Fibroblast of gingiva (primary cell): ENCODE measurements around the gene RSRC1.
"Not testable (repeated sequence)": the region's sequence is repeated elsewhere in the genome, so short reads cannot be mapped to it uniquely, and the experiment has no call there.

Experiments used
- DNase-seq: peaks from one replicate; pipeline ENCODE4 v3.0.0-alpha.2; 2011; ENCODE audit warnings: low read depth

The RSRC1 gene

GRCh38 chr3:158329696-158330441 lies 220.0 kb downstream of the RSRC1 start:
- not testable (repeated sequence) for DNase-seq

- DNase-seq = no peak
These were observed 221.0 kb downstream of the RSRC1 start for GRCh38 chr3:158330870-158331269.

GRCh38 chr3:158333736-158334135 lies 223.8 kb downstream of the RSRC1 start:
- DNase-seq = no peak

GRCh38 chr3:158337110-158337509 lies 227.2 kb downstream of the RSRC1 start:
- DNase-seq = no peak

- no peak for DNase-seq
These were observed 229.7 kb downstream of the RSRC1 start for GRCh38 chr3:158339638-158340037.

GRCh38 chr3:158340951-158341350 lies 231.1 kb downstream of the RSRC1 start:
- DNase-seq = not testable (repeated sequence)

- DNase-seq = peak; percentile 38
These were observed 238.1 kb downstream of the RSRC1 start for GRCh38 chr3:158347966-158348365.

GRCh38 chr3:158350971-158351370 lies 241.1 kb downstream of the RSRC1 start:
- DNase-seq = no peak

GRCh38 chr3:158352551-158352950 lies 242.7 kb downstream of the RSRC1 start:
- DNase-seq = peak; percentile 59

- DNase-seq = no peak
These were observed 244.8 kb downstream of the RSRC1 start for GRCh38 chr3:158354713-158355112.

- no peak for DNase-seq
These were observed 246.0 kb downstream of the RSRC1 start for GRCh38 chr3:158355623-158356588.

- DNase-seq = no peak
These were observed 249.4 kb downstream of the RSRC1 start for GRCh38 chr3:158359339-158359738.

GRCh38 chr3:158360756-158361448 lies 251.0 kb downstream of the RSRC1 start:
- no peak for DNase-seq

- DNase-seq = no peak
These were observed 258.4 kb downstream of the RSRC1 start for GRCh38 chr3:158368271-158368670.

- no peak for DNase-seq
These were observed 259.4 kb downstream of the RSRC1 start for GRCh38 chr3:158369279-158369678.

- DNase-seq = no peak
These were observed 269.6 kb downstream of the RSRC1 start for GRCh38 chr3:158379517-158379916.

GRCh38 chr3:158381262-158381868 lies 271.5 kb downstream of the RSRC1 start:
- DNase-seq = peak; percentile 69

GRCh38 chr3:158382479-158382878 lies 272.6 kb downstream of the RSRC1 start:
- no peak for DNase-seq

- no peak for DNase-seq
These were observed 274.1 kb downstream of the RSRC1 start for GRCh38 chr3:158384019-158384418.

- DNase-seq = no peak
These were observed 285.5 kb downstream of the RSRC1 start for GRCh38 chr3:158395421-158395820.

GRCh38 chr3:158402590-158402989 lies 292.7 kb downstream of the RSRC1 start:
- no peak for DNase-seq

- no peak for DNase-seq
These were observed 293.1 kb downstream of the RSRC1 start for GRCh38 chr3:158403013-158403412.
